Stimulated activated CD4-positive, alpha-beta T cell treated with anti-CD3 and anti-CD28 coated beads, Interleukin-2, amount 100 ng/mL, for 24 hours (primary cell): ENCODE data around the gene INSC.

ENCODE experiments used
- DNase-seq, 2 donors: peaks; one replicate each; pipeline ENCODE4 v3.0.0-alpha.2; 2020

INSC gene

DNA sequence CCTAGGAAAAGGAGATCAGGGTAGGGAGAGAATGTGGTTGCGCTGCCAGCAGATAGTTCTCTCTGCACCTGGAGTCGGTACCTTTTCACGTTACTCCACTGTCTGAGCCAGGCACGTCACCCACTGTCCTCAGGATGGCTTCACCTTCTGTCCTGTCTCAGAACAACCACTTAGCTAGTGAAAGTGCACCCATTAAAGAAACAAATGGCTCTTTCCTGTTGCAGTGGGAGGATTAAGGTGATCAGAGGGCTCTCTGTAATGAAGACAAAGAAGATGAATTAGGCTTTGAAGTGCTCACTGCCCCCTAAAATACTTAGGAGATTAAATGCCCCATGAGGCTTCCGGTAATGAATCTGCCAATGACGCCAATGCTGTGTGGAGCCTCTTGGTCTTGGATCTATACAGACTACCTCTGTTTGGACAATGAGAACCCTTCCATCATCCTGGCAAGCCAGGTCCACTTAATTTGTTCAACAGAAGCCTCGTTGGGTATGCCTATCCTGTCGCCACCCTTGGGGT is 113.7 kb downstream of the INSC start:
- no peak for DNase-seq

DNA sequence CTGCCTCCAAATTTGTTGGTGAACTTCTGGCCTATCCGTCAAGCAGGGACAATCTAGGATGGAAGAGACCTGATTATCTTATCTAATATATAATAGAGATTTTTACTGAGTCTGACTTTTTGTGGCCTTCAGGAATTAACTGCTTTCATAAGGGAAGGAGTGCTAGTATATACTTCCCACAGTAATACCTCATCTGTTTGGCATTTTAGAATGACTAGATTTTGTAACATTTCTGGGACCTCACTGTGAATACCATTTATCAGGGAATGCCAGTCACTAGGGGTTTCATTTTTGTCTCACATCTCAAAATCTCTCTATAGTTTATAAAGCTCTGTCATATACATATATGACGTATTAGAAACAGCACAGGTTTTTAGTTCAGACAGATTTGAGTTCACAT is 114.3 kb downstream of the INSC start:
- DNase-seq = no peak

DNA sequence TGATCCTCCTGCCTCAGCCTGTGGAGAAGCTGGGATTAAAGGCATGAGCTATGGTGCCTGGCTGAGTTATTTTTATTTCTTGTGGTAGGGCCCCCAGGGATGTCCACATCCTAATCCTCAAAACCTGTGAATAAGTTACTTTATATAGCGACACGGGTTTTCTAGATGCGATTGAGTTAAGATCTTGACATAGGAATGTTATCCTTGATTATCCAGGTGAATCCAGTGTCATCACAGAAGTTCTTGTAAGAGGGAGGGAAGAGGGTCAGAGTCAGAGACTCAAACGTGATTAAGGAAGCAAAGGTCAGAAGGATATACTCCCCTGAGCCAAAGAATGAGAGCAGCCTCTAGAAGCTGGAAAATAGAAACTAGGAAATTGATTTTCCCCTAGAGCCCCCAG is 117.8 kb downstream of the INSC start:
- DNase-seq = no peak

DNA sequence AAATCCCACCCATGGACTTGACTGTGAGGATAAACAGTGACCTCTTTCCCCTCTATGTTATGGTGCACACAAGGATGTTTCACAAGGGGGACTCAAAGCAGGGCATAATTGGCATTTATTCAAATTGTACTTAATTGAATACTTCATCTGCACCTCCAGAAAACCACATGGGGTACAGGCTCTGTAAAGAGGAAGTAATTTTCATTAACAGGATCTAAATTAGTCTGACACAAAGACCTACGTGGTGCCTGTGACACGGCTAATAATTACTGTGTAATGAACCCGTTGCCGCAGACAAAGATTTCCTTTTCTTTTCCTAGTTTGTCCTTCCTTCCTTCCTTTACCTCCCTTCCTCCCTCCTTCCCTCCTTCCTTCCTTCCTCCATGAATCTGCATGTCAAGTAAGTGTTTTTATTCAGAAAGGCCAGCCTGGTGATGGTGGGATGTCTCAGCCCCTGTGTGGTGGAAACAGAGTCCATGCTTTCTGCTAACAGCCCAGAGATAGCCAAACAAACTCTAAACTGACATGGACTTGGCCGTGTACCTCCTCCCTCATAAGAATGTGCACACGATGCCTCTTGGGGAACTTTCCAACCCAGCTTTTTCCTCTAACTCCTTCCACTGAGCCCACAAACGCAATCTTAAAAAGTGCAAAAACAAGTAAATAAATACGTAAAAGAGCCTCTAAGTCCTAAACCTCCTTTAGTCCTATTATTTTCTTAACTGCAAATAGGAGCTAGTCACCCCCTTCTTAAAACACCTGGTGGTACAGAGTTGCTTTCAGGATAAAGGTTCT is 118.8 kb downstream of the INSC start:
- no peak for DNase-seq

DNA sequence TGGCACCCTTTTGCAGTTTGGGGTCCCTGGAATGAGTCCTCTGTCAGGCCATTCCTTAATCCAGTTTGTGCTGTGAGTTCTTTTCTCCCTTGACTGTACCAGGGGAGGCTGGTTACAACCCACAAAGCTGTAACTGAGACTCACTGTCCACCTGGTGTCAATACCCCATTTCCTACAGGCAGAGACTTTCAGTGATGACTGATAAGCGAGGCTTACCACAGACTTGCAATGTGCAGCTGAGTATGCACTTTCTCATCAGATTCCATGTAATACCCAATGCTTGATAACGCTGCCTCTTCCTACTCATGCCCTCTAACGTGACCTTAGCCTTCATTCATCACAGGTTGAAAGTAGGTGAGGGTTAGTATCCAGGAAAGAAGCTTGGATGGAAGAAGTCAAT is 120.1 kb downstream of the INSC start:
- no peak for DNase-seq

DNA sequence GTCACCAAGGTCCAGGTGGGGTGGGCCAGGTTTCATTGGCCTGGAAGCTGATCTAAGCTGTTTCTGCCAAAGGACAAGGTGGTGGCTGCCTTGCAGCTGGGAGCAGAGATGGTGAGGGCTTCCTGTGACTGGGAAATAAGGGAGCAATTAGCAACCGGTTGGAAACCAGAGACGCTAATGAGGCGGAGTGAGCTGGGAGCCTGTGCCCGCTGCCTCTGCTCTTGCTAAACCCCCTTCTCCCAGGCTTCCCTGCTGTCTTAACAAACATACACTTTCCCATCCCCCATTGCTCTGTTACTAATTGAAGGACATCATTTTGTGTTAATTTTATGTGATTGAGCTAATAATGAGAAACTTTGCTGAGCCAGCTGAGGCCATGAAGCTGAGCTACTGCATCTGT is 121.8 kb downstream of the INSC start:
- DNase-seq = no peak

DNA sequence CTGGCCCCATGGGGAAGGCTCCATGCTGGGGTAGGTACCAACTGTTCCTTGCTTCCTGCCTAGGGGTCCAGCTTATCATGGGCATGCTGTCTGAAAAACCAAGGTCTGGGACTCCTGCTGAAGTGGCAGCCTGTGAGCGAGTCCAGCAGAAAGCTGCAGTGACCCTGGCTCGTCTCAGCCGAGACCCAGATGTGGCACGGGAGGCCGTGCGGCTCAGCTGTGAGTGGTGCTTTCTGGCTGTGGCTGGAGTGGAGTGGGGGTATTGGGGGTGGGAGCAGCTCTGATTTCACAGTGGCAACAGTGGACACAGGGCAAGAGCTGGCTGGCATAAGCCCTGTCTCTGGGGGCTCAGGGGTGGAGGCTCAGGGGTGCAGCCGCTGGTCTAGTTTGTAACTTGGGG is 124.1 kb downstream of the INSC start:
- no peak for DNase-seq

DNA sequence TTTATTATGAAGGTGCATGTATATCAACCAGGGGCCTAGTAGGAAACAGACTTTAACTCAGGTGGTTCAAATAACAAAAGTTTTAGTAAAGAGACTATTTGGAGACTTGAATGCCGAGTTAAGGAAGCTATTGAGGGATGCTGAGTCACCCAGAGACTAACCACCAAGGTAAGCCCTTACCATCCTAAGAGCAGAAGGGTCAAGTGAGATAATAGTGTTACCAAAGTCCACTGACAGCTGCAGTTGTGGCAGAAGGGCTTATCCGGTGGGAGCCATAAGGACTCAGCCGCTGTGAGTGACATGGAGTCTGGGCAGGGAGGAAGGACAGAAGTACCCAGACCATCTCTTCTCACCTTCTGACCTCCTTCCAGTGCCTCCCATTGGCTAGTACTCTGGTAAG is 134.0 kb downstream of the INSC start:
- DNase-seq = no peak

DNA sequence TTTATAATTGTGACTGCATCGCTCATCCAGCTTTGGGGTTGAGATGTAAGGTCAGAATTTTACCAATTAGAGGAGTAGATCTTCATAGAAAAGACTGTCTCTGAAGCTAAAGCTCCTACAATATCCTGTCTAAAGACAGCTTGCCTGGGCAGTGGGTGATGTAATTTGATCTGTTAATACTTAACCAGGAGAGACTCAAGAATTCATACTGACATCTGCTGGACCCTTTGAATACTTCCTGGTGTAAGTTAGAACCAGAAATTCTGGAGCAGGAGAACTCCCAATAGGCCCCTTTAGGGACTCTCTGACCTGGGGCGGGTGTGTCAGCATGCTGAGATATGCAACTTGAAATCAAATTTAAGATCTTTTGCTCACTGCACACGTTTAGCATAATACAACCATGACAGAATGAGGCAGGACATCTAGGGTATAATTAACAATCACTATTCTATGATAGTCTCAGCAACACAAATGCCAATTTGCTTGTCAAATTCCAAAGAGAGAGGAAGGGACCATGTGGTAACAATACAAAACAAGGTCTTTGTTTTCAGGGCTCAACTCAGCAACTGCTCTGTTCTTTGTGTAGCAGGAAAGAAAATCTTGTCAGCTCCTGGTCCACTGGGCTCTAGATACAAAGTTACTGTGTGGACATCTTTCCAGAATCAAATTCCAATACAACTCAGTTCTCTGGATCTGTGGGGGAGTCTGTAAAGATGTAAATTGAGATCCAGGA is 143.9 kb downstream of the INSC start:
- DNase-seq = no peak

DNA sequence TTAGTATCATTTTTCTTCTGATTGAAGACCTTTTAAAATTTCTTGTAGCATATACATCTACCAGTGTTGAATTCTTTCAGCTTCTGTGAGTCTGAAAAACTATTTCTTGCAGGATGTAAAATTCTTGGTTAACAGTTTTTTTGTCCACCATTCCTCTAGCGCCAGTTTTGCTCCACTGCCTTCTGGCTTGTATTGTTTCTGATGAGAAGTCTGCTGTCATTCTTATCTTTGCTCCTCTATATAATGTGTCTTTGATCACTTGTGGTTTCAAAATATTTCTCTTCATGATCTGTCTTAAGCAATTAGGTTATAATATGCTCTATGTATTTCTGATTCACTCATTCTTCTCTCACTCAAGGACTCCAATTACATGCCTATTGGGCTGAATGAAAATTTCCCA is 152.3 kb downstream of the INSC start:
- DNase-seq = no peak

DNA sequence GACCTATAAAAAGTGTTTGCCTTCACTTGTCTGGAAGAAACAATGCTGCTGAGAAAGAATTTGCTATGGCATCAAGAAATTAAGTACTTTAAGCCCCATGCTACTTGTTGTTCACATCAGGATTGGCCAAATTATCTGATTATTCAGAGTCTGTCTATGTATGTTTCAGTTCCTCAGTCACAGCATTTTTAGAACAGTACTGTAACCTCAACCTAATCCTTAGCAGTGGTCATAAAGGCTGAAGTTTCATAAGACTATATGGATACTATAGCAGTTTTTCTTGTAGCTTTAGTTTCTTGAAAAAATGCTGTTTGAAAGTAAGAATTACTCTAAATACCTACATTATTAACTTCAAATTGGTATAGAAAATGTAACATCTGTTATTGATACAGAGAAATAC is 153.9 kb downstream of the INSC start:
- DNase-seq = no peak

DNA sequence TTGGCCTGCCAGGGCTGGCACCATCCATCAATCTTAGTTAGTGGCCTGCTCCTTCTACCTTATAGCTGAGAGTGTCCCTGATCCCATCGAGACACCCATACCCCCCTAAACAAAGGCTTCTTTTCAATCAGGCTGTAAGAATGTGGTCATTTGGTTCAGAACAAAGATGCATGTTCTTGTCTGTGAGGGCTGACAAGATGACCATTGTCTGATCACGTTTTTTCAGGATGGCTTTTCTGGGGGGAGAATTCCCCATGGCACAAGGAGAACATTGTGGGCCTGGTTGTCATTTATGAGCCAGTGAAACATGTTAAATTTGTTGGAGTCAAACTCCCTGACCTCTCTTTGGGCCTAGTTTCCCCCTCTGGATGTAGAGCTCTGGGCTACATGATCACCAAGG is 160.4 kb downstream of the INSC start:
- no peak for DNase-seq

DNA sequence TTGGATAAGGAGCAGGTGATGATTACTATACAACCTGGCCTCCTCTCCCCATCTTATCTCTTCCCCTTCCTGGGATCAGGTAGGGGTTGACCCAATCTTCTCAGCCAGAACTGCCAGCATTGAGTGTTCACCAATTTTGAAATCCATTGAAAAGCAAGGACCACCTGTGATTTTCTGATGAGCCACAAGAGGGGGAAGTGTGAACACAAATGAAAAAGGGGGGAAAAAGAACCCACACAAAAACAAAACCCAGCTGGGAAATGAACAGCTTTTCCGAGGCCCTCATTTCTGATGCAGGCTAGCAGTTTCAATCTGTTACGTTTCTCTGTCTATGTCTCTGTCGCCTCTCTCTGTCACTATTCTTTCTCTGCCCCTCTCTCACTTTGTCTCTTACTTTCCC is 161.9 kb downstream of the INSC start:
- DNase-seq = no peak

DNA sequence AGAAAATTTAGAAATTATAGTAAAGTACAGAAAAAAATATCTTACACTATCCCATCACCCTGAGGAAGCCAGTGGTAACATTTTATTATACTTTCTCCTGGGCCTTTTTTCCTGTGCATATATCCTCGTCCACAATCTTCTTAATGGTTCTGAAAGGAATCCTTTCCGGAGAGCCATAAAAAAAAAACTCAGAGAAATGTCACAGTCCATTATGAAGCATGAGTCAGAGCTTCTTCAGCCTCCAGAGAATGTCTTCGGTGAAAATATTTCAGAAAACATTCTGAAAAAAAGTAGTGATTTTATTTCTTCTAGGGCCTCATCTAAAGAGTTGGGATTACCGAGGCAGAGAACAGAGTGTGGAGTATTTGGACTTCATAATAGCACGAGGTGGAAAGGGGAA is 163.4 kb downstream of the INSC start:
- no peak for DNase-seq

DNA sequence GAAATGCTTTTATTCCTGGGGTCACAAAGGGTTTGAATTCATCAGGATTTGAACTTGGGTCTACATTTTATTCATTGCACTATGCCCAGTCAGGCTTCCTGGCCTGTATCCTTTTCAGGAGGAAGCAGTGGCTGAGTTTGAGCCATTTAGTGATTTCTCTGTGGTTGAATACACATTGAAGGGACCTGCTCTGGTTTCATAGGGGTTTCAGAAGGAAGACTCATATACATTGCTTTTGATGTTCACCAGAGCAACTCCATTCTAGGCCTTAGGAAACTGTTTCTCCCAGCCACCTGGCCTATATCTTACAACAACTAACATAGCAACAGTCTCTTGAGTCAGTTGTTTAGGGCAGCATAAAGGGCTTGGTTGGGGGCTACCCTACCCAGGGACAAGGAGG is 165.7 kb downstream of the INSC start:
- no peak for DNase-seq

DNA sequence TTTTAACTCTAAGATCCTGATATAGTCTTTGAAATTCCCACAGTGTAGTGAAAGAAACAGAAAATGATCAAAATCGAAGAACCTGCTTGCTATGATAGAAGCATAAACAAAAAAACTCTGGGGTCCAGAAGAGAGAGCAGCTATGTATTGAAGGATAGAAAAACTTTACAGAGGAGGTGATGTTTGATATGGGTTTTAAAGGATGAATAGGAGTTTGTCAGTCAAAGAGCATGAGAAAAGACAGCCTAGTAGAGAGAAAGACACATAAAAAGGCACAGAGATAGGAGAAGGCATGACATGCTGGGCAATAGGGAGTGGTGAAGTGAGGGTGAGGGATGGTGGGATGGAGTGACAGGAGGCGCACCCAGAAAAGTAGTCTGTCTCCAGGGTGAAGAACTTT is 168.0 kb downstream of the INSC start:
- DNase-seq = no peak

DNA sequence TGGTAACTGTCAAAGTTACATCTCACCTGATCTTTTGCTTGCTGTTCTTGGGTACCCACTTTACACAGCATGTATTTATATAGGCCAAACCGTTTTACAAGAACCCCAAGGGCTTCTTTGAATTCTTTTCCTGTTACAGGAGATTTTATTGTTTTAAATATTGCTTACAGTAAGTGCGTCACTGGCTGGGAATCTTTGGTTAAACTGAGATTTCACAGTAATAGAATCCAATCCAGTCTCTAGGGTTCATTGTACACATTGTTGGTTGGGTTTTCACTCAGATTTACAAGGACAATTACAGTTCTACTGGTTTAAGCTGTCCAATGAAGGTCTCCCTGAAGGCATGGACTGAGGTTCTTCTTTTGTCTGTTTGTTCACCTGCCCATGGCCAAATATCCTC is 171.7 kb downstream of the INSC start:
- DNase-seq = no peak

DNA sequence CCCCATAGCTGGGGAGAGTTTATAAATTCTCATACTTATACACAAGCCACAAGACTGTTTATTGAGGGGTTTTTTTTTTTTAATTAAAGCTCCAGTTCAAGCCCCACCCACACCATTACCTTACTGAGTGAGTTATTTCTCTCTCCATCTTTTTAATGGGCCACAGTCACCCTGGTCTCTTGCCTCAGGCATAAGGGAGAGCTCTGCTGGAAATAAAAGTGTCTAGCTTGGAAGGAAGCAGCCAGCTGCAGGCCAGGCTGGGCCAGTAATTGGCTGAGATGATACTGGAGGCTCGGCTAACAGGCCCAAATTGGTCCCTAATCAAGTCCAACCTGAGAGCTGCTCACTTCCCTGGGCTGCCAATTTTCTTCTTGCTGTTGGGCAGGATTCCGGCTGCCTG is 174.1 kb downstream of the INSC start:
- DNase-seq = no peak

DNA sequence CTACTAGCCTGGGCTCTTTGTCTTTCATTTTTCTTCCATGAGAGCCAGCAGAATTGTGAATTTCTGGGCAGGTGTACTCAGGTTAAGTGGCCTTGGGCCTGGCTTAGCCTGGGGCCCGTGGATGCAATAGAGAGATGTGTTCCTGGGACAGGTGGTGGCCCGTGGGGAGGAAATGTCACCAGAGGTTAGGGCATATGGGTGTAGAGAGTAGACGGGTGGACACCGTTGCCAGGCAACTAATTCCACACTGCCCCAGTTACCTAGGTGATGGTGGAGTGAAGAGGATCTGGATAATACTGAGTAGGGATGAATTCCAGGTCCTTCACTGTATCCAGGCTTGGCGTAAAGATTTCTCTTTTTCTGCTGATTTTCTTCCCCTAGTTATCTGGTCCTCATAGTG is 175.0 kb downstream of the INSC start:
- no peak for DNase-seq

DNA sequence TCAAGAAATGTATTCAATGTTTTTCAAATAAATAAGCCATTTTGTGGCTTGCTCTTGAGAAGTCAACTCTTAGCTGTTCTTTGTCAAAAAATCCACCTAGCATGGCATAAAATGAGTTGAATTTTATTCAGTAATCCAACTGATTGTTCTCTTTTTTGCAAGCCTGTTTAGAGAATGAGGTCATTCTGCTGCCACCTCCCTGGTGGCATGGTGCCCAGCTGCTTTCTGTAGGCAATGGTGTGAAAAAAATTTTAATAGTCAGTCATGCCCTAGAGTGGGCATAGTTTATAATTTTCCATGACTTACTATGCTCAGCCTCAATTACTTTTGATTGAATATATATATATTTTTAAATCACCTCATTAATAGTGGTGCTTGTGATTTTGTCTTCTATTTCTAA is 177.2 kb downstream of the INSC start:
- DNase-seq = no peak

DNA sequence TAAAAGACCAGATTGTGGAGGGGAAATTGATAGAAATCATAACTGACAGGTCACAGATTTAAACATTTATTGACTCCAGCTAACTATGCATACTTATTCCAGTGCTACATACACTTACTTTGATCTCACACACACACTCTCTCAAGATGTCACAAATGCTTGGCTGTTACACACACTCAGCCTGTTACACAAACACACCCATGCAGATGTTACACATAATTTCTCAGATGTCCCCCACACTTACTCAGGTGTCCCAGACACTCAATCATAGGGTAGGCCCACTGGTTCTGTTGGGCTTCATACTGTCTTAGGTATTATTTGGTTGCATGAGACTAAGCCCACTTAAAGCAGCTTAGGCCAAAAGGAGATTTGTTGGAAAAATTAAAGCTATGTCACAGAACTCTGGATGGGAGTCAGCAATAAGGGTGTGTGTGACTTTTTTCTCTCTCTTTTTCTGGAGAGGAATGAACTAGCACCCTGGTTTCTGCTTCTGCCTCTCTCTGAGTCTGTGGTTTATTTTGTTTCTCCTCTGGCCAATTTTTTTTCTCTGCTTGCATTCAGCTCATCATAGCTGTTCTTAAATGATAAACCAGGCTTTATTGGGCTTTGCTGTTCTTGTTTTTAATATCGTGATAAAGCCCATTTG is 179.4 kb downstream of the INSC start:
- DNase-seq = no peak

DNA sequence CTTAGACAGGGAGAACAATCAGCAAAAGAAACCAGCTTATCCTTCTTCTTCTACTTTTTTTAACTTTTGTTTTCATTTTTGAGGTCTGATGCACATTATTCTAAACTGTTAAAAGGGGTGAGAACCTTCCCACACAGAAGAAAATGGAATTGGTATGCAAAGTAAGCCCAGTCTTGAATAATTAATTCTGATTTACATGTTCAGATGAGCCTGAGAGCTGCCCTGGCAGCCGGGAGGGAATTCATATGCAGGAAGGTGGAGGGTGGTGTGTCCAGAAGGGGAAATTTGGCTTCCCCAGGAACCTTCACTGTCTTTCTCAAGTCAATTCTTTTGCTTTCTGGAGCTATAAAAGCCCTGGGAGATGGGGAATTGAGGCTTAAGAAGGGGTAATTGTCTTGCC is 181.0 kb downstream of the INSC start:
- DNase-seq = no peak
